Ovary (tissue), 3 donors: ENCODE data around the gene PPP1R1B.

Experiments used
- EP300 ChIP-seq: sonication (generic); formaldehyde crosslinking; IDR thresholded peaks from one replicate; pipeline ENCODE4 v1.6.1; 2017; ENCODE audit warnings: antibody characterized with exemption
- POLR2A ChIP-seq: fragments of 450-650 bp; IDR thresholded peaks from one replicate; pipeline ENCODE4 v1.6.1; 2017; ENCODE audit warnings: antibody characterized with exemption, mild to moderate bottlenecking, moderate library complexity
- TF ChIP-seq, protein P1 (sequence below), 3 donors: fragments of 450-650 bp in 2 of 3; fragments of 200-600 bp in 1 of 3; IDR thresholded peaks; one replicate each; pipeline versions ENCODE4 v1.5.1 to v1.8.0; 2016 to 2022; ENCODE audit warnings: antibody characterized with exemption in 3 of 3, mild to moderate bottlenecking in 1 of 3
- donor health status: DM: no; HTN: no; CAD: no.

DNA sequence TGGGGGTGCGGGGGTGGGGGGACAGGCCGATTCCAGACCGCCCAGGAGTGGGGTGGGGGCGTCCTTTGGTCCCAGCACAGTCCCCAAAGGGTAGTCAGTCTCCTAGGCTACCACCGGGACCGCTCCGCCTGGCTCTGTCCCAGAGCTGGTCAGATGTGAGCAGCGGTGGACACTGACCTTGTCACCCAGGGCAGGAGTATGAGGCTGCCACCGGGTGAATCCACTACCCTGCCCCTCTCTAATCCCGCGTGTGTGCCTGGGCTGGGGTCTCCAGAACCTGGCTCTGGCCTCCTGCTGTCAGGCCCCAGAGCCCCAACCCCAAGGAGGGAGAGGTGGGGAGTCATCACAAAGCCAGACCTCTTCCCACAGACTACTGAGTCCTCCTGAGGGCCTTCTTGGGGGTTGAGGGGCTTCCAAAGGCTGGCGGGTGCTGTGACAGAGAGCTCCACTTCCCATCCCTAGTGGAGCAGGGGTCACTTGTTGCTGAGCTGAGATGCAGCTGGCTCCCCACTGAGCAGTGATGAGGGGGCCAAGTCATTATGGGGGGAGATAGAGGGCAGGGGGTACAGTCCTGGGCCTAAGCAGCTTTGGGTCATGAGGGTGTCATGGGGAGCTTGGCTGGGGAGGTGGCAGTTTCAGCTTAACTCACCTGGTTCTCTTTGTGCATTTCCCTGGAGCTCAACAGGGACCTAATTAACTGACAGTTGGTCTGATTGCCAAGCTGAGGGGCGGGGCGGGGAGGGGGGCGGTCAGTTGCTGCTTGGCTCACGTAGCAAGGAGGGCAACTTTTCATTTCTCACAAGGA, 1.2 kb downstream of the PPP1R1B start:
- TF ChIP-seq, protein P1, sequence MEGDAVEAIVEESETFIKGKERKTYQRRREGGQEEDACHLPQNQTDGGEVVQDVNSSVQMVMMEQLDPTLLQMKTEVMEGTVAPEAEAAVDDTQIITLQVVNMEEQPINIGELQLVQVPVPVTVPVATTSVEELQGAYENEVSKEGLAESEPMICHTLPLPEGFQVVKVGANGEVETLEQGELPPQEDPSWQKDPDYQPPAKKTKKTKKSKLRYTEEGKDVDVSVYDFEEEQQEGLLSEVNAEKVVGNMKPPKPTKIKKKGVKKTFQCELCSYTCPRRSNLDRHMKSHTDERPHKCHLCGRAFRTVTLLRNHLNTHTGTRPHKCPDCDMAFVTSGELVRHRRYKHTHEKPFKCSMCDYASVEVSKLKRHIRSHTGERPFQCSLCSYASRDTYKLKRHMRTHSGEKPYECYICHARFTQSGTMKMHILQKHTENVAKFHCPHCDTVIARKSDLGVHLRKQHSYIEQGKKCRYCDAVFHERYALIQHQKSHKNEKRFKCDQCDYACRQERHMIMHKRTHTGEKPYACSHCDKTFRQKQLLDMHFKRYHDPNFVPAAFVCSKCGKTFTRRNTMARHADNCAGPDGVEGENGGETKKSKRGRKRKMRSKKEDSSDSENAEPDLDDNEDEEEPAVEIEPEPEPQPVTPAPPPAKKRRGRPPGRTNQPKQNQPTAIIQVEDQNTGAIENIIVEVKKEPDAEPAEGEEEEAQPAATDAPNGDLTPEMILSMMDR (IDR thresholded peaks at IDR 0.05), result no peak
- TF ChIP-seq POLR2A (no peak), EP300 (no peak)
